ENCODE measurements around the gene TRIM24. TPM values are rescaled to one million over a fixed set of nuclear protein-coding genes. Genes with fewer than 3 reads are reported as not detected.
"Not testable (repeated sequence)": the region's sequence is repeated elsewhere in the genome, so short reads cannot be mapped to it uniquely, and the experiment has no call there.

Gene TRIM24
- polyA plus RNA-seq, 6 donors from 2014 or later, result 4.8 to 10.3 (median 6.3) TPM

DNA sequence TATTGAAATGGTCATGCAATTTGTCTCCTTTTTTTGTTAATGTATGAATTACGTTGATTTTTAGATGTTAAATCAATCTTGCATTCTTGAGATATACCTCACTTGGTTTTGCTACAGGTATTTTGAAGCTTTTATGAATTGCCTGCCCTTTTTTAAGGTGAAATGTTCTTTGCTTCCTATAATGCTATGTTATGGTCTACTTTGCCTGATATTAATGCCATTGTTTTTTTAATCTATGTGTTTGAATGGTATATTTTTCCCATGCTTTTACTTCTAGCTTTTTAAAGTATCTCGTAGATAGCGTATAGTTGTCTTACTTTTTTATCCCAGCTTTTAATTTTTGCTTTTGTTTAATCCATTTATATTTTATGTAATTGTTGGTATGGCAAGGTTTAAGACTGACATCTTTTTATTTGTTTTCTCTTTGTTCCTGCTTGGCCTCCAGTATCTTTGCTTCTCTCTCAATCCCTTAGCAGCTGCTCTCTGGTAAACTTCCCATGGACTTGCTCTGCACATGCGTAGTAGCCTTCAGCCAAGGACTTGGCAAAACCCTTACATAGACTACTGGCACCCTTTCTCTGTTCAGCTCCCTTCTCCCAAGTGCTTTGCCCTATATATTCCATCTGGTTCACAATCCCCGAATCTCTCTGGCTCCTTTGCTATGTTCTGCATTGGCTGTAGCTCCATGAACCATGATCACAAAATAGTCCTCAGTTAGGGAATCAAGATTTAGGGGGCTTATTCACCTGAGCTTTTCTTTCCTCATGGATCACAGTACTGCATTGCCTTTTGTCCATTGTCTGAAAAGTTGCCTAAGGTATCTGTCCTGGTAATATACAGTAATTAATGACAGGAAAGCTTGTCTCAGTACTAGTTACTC lies 8.4 kb downstream of the TRIM24 start:
- DNase-seq (no peak), ATAC-seq (ENCODE audit: low read depth in 2 of 2) (no peak)
- no peaks in the 10 kb centered on the region for H3K36me3 Mint-ChIP-seq
- H3K27ac Mint-ChIP-seq, result peak overlapping the region in 1 of 6 donors; percentile 22
- peak overlapping the region in 1 of 8 donors; percentile 46 for H3K4me3 Mint-ChIP-seq
- H3K4me1 Mint-ChIP-seq, result peaks cover 9 to 17% (median 16%) of the 10 kb centered on the region in 3 donors
- H3K27me3 Mint-ChIP-seq, result no peaks in the 10 kb centered on the region
- no peaks in the 10 kb centered on the region for H3K9me3 Mint-ChIP-seq

DNA sequence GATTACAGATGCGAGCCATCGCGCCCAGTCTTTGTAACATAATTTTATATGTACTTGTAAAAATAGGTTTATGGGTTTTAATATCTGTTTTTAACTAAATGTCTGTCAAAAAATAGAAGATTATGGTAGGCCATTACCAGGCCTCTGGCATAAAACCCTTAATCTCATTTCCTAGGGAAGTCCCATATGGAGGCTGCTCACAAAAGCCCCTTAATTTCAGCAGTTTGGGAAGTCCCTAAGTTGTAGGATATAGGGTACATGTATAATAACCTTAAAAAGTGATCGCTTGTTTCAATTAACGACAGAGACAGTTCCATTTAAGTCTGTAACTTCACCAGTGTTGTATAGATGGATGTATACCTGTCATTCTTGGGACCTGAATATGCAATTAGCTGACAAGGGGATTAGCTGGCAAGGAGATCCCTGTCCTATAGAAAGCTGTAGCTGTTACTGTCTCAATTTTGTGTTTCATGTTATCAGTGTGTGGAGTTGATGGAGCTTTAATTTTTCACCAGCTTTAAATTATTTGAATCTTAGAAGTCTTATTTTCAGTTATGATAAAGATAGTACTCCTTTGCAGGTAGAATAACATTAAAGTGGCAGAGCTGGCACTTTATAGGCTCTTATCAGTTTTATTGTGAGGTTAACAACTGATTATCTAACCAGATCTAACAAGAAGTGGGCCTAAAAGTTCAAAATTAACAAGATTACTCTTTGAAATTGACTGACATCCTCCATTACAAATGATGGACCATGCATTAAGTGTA lies 10.5 kb downstream of the TRIM24 start:
- Mint-ChIP-seq H3K9me3 (peaks cover 0 to 2% (median 0%) of the 10 kb centered on the region in 7 donors), H3K4me3 (no peak overlapping the region), H3K36me3 (no peaks in the 10 kb centered on the region), H3K4me1 (peaks cover 19 to 30% (median 23%) of the 10 kb centered on the region in 3 donors), H3K27me3 (no peaks in the 10 kb centered on the region), H3K27ac (peak overlapping the region in 1 of 6 donors; percentile 63)
- ATAC-seq (ENCODE audit: low read depth in 2 of 2) (no peak), DNase-seq (no peak)

DNA sequence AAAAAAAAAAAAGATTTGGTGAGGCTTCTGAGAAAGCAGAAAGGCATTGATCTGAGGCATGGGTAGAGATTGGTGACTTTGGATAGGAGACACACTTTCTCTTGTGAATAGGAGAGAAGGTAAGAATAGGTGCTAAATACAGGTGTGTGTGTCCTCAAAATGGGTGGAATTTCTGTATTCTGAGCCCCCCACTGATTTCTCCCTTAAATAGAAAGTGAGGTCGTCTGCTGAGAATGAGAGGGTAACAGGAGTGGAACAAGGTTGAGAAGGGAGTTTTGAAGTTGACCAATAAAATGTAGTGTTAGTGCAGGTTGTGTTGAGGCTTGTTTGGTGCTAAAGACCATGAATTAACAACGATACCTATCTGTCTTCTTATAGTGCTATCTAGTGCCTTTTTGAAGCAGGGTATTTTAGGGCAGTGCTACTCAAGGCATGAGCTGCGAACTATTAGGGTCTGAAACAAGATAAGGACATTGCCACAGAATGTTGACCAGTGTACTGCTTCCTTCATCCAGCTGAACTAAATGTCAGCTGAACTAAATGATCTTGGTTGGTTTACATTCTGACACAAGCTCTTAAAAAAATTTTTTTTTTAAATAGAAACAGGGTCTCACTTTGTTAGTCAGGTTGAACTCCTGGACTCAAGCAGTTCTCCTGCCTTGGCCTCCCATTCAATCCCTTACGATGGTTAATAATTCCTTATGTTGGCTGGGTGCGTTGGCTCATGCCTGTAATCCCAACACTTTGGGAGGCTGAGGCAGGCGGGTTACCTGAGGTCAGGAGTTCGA lies 12.4 kb downstream of the TRIM24 start:
- H3K4me1 Mint-ChIP-seq, result peaks cover 25 to 40% (median 29%) of the 10 kb centered on the region in 3 donors
- peaks cover 0 to 2% (median 0%) of the 10 kb centered on the region in 7 donors for H3K9me3 Mint-ChIP-seq
- H3K27ac Mint-ChIP-seq, result peak overlapping the region in 1 of 6 donors; percentile 51
- ATAC-seq (ENCODE audit: low read depth in 2 of 2) (no peak), DNase-seq (no peak)
- no peaks in the 10 kb centered on the region for H3K27me3 Mint-ChIP-seq
- no peaks in the 10 kb centered on the region for H3K36me3 Mint-ChIP-seq
- H3K4me3 Mint-ChIP-seq, result no peak overlapping the region

DNA sequence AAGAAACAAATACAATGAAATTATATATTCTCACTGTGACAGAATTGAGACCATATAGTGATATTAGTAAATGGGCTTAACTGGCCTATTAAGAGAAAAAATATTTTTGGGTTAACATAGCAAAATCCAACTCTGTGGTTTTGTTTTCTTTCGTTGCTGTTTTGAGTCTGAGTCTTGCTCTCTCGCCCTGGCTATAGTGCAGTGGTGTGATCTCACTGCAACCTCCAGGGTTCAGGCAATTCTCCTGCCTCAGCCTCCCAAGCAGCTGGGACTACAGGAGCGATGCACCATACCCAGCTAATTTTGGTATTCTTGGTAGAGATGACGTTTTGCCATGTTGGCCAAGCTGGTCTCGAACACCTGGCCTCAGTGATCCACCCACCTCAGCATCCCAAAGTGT lies 15.3 kb downstream of the TRIM24 start:
- H3K36me3 Mint-ChIP-seq, result no peaks in the 10 kb centered on the region
- H3K4me1 Mint-ChIP-seq, result peaks cover 30 to 48% (median 38%) of the 10 kb centered on the region in 3 donors
- no peak for DNase-seq
- H3K27me3 Mint-ChIP-seq, result no peaks in the 10 kb centered on the region
- peaks cover 0 to 2% (median 0%) of the 10 kb centered on the region in 7 donors for H3K9me3 Mint-ChIP-seq
- no peak overlapping the region for H3K4me3 Mint-ChIP-seq
- no peak overlapping the region for H3K27ac Mint-ChIP-seq
- no peak for ATAC-seq (ENCODE audit: low read depth in 2 of 2)

DNA sequence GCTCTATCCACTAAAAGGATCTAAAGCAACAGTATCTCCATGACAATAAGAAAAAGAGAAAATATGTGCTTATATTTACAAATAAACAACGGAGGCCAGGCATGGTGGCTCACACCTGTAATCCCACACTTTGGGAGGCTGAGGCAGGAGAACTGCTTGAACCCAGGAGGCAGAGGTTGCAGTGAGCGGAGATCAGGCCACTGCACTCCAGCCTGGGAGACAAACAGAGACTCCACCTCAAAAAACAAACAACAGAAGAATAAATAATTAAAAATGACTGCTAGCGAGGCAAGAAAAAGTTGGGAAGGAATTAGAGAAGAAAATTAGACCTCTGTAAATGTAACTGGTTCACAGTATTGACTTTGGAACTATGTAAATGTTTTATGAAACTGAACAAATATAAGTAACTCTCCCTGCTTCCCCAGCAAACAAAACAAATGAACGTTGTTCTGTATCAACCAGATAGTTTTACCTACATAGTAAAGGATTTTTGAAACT lies 17.1 kb downstream of the TRIM24 start:
- H3K9me3 Mint-ChIP-seq, result peaks cover 0 to 2% (median 0%) of the 10 kb centered on the region in 7 donors
- no peak overlapping the region for H3K27ac Mint-ChIP-seq
- DNase-seq, result no peak
- no peaks in the 10 kb centered on the region for H3K27me3 Mint-ChIP-seq
- no peaks in the 10 kb centered on the region for H3K36me3 Mint-ChIP-seq
- peaks cover 34 to 53% (median 50%) of the 10 kb centered on the region in 3 donors for H3K4me1 Mint-ChIP-seq
- ATAC-seq (ENCODE audit: low read depth in 2 of 2), result no peak
- H3K4me3 Mint-ChIP-seq, result no peak overlapping the region

DNA sequence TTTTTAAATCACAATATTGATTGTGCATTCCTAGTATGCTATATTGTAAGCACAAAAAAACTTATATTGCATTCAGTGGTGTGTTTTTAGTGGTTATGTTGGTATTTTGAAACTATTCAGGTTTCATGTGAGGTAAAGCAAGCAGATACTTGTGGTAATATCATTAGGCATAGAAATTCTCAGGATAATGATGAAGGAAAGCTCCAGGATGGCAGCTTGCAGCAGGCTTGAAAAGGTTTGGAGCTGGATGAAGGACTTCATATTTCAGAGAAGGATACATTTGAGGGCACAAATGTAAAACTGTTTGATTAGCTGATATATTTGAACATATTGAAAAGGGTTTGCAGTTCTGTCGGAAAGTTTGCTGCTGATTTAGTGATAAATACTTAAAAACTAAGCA lies 17.5 kb downstream of the TRIM24 start:
- no peaks in the 10 kb centered on the region for H3K27me3 Mint-ChIP-seq
- H3K9me3 Mint-ChIP-seq, result peaks cover 0 to 2% (median 0%) of the 10 kb centered on the region in 7 donors
- no peaks in the 10 kb centered on the region for H3K36me3 Mint-ChIP-seq
- ATAC-seq (ENCODE audit: low read depth in 2 of 2) (no peak), DNase-seq (no peak)
- H3K27ac Mint-ChIP-seq, result no peak overlapping the region
- no peak overlapping the region for H3K4me3 Mint-ChIP-seq
- H3K4me1 Mint-ChIP-seq, result peaks cover 30 to 53% (median 49%) of the 10 kb centered on the region in 3 donors

DNA sequence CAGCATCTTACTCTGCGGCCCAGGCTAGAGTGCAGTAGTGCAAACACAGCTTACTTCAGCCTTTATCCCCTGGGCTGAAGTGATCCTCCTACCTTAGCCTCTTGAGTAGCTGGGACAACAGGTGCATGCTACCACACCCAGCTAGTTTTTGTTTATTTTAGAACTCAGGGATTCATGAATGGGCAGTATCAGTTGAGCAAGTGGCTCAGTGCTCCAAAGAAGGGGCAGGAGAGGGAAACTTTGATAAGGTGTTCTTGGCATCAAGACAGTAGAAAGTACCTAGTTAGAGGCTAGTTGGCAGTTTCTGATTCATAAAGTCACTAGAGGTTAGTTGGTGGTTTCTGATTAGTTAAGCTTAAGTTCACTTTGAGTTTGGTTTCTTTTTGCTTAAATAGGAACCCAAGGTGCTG lies 18.4 kb downstream of the TRIM24 start:
- H3K27ac Mint-ChIP-seq, result no peak overlapping the region
- ATAC-seq (ENCODE audit: low read depth in 2 of 2) (no peak), DNase-seq (no peak)
- no peaks in the 10 kb centered on the region for H3K27me3 Mint-ChIP-seq
- H3K9me3 Mint-ChIP-seq, result peaks cover 0 to 2% (median 0%) of the 10 kb centered on the region in 7 donors
- H3K4me1 Mint-ChIP-seq, result peaks cover 32 to 57% (median 55%) of the 10 kb centered on the region in 3 donors
- no peaks in the 10 kb centered on the region for H3K36me3 Mint-ChIP-seq
- H3K4me3 Mint-ChIP-seq, result no peak overlapping the region

DNA sequence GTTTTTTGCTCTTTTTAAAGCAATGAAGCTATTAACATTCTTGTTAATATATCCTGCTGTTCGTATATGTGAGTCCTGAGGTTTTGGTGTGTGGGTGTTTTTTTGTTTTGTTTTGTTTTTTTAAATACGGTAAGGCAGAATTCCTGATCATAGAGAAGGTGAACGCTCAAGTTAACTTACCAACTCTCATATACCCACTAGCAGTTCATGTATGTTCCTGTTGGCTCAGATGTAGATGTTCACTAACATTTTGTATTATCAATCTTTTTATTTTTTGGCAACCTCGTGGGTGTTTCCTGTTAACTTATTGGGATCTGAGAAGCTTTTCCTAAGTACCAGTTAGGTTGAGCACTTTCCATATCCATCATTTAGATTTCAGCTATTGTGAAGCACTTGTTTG lies 20.5 kb downstream of the TRIM24 start:
- no peaks in the 10 kb centered on the region for H3K36me3 Mint-ChIP-seq

DNA sequence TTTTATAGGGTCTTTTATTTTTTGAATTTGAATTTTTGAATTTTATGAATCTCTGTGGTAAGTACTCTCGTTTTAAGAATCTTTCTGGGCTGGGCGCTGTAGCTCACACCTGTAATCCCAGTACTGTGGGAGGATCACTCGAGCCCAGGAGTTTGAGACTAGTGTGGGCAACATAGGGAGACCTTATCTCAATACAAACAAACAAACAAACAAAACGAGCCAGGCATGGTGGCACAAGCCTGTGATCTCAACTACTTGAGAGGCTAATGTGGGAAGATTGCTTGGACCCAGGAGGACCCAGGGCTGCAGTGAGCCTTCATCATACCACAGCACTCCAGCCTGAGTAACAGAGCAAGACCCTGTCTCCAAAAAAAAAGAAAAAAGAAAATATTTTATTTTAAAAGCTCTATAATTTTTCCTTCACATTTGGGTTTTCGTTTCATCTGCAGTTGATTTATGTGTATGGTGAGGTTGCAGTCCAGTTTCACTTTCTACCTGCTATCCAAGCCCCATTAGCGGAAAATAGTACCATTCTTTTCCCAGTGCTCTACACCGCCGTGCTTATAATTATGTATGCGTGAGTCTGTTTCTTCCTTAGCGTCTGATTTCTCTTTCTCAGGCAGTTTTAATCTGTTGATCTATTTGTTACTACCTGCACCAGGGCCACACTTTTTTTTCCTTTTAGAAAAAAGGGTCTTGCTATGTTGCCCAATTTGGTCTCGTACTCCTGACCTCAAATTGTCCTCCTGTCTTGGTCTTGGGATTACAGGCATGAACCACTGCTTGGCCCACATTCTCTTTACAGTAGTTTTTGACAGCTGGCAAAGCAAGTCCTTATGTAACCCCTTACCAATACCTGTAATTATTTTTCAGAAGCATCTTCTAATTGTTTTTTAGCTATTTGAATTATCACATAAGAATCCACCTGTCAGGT lies 21.7 kb downstream of the TRIM24 start:
- no peaks in the 10 kb centered on the region for H3K36me3 Mint-ChIP-seq
- peak overlapping the region in 7 of 8 donors; percentile 6 to 77 (median 40) for H3K4me3 Mint-ChIP-seq
- DNase-seq (no peak), ATAC-seq (ENCODE audit: low read depth in 2 of 2) (no peak)
- H3K27ac Mint-ChIP-seq, result peak overlapping the region in 3 of 6 donors; percentile 31 to 84 (median 83)
- no peaks in the 10 kb centered on the region for H3K27me3 Mint-ChIP-seq
- peaks cover 28 to 53% (median 47%) of the 10 kb centered on the region in 3 donors for H3K4me1 Mint-ChIP-seq
- H3K9me3 Mint-ChIP-seq, result peaks cover 0 to 8% (median 0%) of the 10 kb centered on the region in 7 donors

More for the DNA sequence above, 20.5 kb downstream of the TRIM24 start:
- H3K4me3 Mint-ChIP-seq, result no peak overlapping the region
- ATAC-seq (ENCODE audit: low read depth in 2 of 2), result no peak
- peak overlapping the region in 1 of 6 donors; percentile 56 for H3K27ac Mint-ChIP-seq
- H3K27me3 Mint-ChIP-seq, result no peaks in the 10 kb centered on the region
- H3K9me3 Mint-ChIP-seq, result peaks cover 0 to 1% (median 0%) of the 10 kb centered on the region in 7 donors
- no peak for DNase-seq
- peaks cover 30 to 53% (median 48%) of the 10 kb centered on the region in 3 donors for H3K4me1 Mint-ChIP-seq

DNA sequence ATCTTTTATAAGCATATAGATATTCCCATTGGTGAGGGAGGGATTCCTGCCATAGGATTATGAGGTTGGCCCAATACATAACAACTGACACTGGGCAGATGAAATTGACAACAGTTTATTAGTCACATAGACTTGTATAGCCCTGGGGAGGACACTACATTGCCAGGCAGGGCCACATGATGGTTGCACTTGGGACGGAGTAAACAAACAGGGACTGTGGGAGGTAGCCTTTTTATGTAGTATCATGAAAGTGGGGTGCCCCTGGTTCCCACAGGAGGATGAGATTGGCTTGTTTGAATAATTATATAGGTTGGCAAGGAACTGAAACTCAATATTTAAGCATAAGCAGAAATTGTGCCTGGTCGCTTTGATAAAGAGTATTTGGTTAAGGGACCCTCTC lies 23.5 kb downstream of the TRIM24 start:
- Mint-ChIP-seq H3K36me3 (peaks cover 0 to 6% of the 10 kb centered on the region in 2 donors), H3K9me3 (peaks cover 0 to 8% (median 3%) of the 10 kb centered on the region in 7 donors), H3K27ac (peak overlapping the region in 5 of 6 donors; percentile 12 to 60 (median 28)), H3K4me1 (peaks cover 32 to 59% (median 53%) of the 10 kb centered on the region in 3 donors), H3K27me3 (no peaks in the 10 kb centered on the region), H3K4me3 (no peak overlapping the region)
- ATAC-seq (ENCODE audit: low read depth in 2 of 2), result peak in 1 of 2 donors; percentile 46
- DNase-seq, result no peak

DNA sequence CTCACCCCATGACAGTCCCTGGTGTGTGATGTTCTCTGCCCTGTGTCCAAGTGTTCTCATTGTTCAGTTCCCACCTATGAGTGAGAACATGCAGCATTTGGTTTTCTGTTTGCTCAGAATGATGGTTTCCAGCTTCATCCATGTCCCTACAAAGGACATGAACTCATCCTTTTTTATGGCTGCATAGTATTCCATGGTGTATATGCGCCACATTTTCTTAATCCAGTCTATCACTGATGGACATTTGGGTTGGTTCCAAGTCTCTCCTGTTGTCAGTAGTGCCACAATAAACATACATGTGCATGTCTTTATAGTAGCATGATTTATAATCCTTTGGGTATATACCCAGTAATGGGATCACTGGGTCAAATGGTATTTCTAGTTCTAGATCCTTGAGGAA lies 25.4 kb downstream of the TRIM24 start:
- H3K9me3 Mint-ChIP-seq; H3K4me3 Mint-ChIP-seq; ATAC-seq (ENCODE audit: low read depth in 2 of 2); H3K27me3 Mint-ChIP-seq; DNase-seq: not testable (repeated sequence)
- Mint-ChIP-seq H3K4me1 (peaks cover 31 to 60% (median 58%) of the 10 kb centered on the region in 3 donors), H3K36me3 (peaks cover 9 to 15% of the 10 kb centered on the region in 2 donors), H3K27ac (peak overlapping the region in 1 of 6 donors; percentile 6)

DNA sequence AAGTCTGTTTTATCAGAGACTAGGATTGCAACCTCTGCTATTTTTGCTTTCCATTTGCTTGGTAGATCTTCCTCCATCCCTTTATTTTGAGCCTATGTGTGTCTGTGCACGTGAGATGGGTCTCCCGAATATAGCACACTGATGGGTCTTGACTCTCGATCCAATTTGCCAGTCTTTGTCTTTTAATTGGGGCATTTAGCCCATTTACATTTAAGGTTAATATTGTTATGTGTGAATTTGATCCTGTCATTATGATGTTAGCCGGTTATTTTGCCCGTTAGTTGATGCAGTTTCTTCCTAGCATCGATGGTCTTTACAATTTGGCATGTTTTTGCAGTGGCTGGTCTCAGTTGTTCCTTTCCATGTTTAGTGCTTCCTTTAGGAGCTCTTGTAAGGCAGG lies 29.1 kb downstream of the TRIM24 start:
- H3K4me3 Mint-ChIP-seq, result not testable (repeated sequence)
- H3K4me1 Mint-ChIP-seq, result peaks cover 26 to 40% (median 37%) of the 10 kb centered on the region in 3 donors

More for the DNA sequence above, 29.1 kb downstream of the TRIM24 start:
- H3K27ac Mint-ChIP-seq; ATAC-seq (ENCODE audit: low read depth in 2 of 2); H3K9me3 Mint-ChIP-seq; H3K27me3 Mint-ChIP-seq; DNase-seq: not testable (repeated sequence)
- peaks cover 15 to 23% of the 10 kb centered on the region in 2 donors for H3K36me3 Mint-ChIP-seq
